ENCODE results near the gene CTAG1B.
"Not testable (repeated sequence)": the region's sequence is repeated elsewhere in the genome, so short reads cannot be mapped to it uniquely, and the experiment has no call there.

The CTAG1B gene

DNA sequence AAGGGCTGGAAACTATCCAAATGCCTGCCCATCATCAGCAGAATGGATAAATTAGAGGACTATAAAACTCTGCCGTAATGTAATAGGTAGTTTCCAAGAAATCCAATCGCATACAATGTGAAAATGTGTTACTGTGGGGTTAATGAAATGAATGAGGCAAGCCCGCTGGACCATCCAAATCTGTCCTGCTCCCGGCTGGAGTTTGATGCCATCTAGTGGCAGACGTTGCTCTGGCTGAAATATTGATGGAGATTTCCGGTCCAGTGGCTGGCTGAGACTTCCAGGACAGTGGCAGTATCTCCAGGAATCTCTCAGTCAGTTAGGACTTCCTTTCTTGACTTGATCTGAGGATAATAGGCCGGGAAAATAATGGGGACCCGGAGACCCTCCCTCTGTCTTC is 36.1 kb downstream of the CTAG1B start:
- DNase-seq = not testable (repeated sequence)

DNA sequence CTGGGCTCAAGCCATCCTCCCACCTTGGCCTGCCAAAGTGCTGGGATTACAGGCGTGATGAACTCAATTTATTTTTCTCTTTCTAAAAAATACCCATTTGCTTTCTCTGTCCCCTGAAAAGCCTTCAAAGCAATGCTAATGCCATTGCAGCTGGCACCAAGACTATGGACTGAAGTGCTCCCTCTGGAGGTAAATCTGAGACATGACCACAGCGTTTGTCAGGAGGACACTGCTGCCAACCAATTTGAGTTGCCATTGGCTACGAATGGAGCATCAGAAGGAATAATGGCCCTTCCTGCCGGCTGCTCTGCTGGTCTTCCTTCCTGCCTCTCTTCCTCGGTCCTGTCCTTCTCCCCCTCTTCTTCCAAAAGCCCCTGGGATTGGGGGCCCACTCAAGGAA is 44.0 kb downstream of the CTAG1B start:
- not testable (repeated sequence) for DNase-seq

DNA sequence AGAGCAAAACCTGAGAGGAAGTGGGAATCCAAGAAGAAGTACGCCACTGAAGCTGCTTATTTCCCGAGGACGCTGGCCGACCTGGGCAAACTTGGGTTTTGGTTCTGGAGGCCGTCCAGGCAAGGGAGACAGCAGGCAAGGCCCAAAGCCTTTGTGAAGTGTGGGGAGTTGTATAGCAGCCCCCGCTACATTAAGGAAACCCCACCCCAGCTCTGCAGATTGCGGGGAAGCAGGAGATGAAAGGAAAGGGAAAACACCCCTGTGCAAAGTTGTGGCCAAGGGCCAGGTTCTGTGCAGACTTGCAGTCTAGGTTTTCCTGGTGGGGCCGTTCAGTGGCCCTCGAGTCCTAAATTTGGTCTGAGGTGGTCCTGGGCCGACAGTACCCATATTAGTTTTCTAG is 46.0 kb downstream of the CTAG1B start:
- DNase-seq = not testable (repeated sequence)

DNA sequence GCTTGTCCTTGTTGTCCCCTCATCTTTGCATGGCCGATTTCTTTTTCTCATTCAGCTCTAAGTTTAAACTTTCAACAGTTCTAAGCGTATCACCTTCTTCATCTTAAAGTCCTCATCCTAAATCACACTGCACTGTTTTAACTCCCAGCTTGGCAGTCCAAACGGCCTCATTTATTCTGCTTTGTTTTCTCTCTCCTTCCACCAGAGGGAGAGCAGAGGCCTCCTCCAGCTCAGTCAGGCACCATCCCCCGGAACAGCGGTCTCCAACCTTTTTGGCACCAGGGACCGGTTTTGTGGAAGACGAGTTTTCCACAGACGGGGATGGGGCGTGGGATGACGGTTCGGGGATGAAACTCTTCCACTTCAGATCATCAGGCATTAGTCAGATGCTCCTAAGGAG is 48.7 kb downstream of the CTAG1B start:
- DNase-seq = not testable (repeated sequence)
